ENCODE measurements around the gene BRAT1.
"Not testable (repeated sequence)": the region's sequence is repeated elsewhere in the genome, so short reads cannot be mapped to it uniquely, and the experiment has no call there.

BRAT1 gene

GRCh38 chr7:2568521-2569223, 13.3 kb upstream of the BRAT1 start:
- Histone ChIP-seq H3K36me3 (peaks cover 16% of the 10 kb centered on the region), H3K9me3 (no peaks in the 10 kb centered on the region), H3K4me3 (ENCODE audit: low read depth in 1 of 2, low read length in 1 of 2) (no peak overlapping the region), H3K27me3 (no peaks in the 10 kb centered on the region), H3K27ac (no peak overlapping the region), H3K4me1 (ENCODE audit: control insufficient read depth in 1 of 2, insufficient read depth in 1 of 2, low read depth in 1 of 2, low read length in 1 of 2) (peaks cover 12 to 15% of the 10 kb centered on the region in 2 experiments)
- TF ChIP-seq, protein P1, sequence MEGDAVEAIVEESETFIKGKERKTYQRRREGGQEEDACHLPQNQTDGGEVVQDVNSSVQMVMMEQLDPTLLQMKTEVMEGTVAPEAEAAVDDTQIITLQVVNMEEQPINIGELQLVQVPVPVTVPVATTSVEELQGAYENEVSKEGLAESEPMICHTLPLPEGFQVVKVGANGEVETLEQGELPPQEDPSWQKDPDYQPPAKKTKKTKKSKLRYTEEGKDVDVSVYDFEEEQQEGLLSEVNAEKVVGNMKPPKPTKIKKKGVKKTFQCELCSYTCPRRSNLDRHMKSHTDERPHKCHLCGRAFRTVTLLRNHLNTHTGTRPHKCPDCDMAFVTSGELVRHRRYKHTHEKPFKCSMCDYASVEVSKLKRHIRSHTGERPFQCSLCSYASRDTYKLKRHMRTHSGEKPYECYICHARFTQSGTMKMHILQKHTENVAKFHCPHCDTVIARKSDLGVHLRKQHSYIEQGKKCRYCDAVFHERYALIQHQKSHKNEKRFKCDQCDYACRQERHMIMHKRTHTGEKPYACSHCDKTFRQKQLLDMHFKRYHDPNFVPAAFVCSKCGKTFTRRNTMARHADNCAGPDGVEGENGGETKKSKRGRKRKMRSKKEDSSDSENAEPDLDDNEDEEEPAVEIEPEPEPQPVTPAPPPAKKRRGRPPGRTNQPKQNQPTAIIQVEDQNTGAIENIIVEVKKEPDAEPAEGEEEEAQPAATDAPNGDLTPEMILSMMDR (IDR thresholded peaks at IDR 0.05) = no peak

DNA sequence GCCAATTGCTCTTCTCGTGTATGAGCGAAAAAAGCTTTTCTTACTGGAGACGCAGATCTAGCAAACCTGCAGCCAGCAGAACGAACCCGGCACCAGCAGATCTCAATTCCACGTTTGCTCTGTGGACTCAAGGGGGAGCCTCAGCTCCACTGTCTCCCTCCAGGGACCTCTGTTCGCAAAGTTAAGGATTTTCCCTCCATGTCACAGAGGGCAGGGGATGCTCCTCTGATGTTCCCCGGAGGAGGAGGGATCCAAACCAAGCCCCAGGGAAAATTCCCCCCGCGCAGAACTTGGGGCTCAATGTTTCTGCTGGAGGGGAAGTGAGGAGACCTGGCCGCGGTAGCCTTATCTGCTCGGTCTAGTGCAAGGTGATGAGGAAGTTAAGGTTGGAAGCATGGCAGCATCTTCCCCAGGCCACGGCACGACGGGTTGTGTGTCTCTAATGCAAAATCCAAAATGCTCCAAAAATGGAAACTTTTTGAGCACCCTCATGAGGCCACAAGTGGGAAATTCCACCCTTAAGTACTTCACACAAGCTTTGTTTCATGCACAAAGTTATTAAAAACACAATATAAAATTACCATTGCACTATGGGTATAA, 12.5 kb upstream of the BRAT1 start:
- Histone ChIP-seq H3K27ac (peak overlapping the region; percentile 54), H3K27me3 (no peaks in the 10 kb centered on the region), H3K4me3 (ENCODE audit: low read depth in 1 of 2, low read length in 1 of 2) (peak overlapping the region; percentile 23 to 39), H3K36me3 (peaks cover 12% of the 10 kb centered on the region), H3K4me1 (ENCODE audit: control insufficient read depth in 1 of 2, insufficient read depth in 1 of 2, low read depth in 1 of 2, low read length in 1 of 2) (peaks cover 12 to 15% of the 10 kb centered on the region in 2 experiments), H3K9me3 (no peaks in the 10 kb centered on the region)
- TF ChIP-seq, protein P1 (IDR thresholded peaks at IDR 0.05) = no peak

GRCh38 chr7:2566890-2567678, 11.8 kb upstream of the BRAT1 start:
- no peaks in the 10 kb centered on the region for H3K9me3 ChIP-seq
- TF ChIP-seq, protein P1 (IDR thresholded peaks at IDR 0.05) = no peak

GRCh38 chr7:2566348-2566889, 11.1 kb upstream of the BRAT1 start:
- Histone ChIP-seq H3K36me3 (no peaks in the 10 kb centered on the region), H3K27me3 (no peaks in the 10 kb centered on the region), H3K27ac (no peak overlapping the region), H3K4me1 (ENCODE audit: control insufficient read depth in 1 of 2, insufficient read depth in 1 of 2, low read depth in 1 of 2, low read length in 1 of 2) (peaks cover 12 to 15% of the 10 kb centered on the region in 2 experiments), H3K4me3 (ENCODE audit: low read depth in 1 of 2, low read length in 1 of 2) (no peak overlapping the region), H3K9me3 (no peaks in the 10 kb centered on the region)
- TF ChIP-seq, protein P1 (IDR thresholded peaks at IDR 0.05) = no peak

More at GRCh38 chr7:2566890-2567678, 11.8 kb upstream of the BRAT1 start:
- H3K4me1 ChIP-seq (ENCODE audit: control insufficient read depth in 1 of 2, insufficient read depth in 1 of 2, low read depth in 1 of 2, low read length in 1 of 2) = peaks cover 12 to 15% of the 10 kb centered on the region in 2 experiments
- peak overlapping the region; percentile 54 for H3K27ac ChIP-seq
- no peaks in the 10 kb centered on the region for H3K27me3 ChIP-seq
- H3K36me3 ChIP-seq = peaks cover 5% of the 10 kb centered on the region
- H3K4me3 ChIP-seq (ENCODE audit: low read depth in 1 of 2, low read length in 1 of 2) = no peak overlapping the region

GRCh38 chr7:2564970-2565540, 9.7 kb upstream of the BRAT1 start:
- peaks cover 13 to 18% of the 10 kb centered on the region in 2 experiments for H3K4me1 ChIP-seq (ENCODE audit: control insufficient read depth in 1 of 2, insufficient read depth in 1 of 2, low read depth in 1 of 2, low read length in 1 of 2)
- H3K27ac ChIP-seq = no peak overlapping the region
- TF ChIP-seq, protein P1 (IDR thresholded peaks at IDR 0.05) = no peak
- no peaks in the 10 kb centered on the region for H3K9me3 ChIP-seq
- no peaks in the 10 kb centered on the region for H3K27me3 ChIP-seq
- H3K4me3 ChIP-seq (ENCODE audit: low read depth in 1 of 2, low read length in 1 of 2) = no peak overlapping the region
- no peaks in the 10 kb centered on the region for H3K36me3 ChIP-seq

GRCh38 chr7:2563955-2564354, 8.6 kb upstream of the BRAT1 start:
- not testable (repeated sequence) for H3K27me3 ChIP-seq; H3K36me3 ChIP-seq; H3K27ac ChIP-seq; H3K4me3 ChIP-seq (ENCODE audit: low read depth in 1 of 2, low read length in 1 of 2); H3K9me3 ChIP-seq
- peaks cover 20 to 26% of the 10 kb centered on the region in 2 experiments for H3K4me1 ChIP-seq (ENCODE audit: control insufficient read depth in 1 of 2, insufficient read depth in 1 of 2, low read depth in 1 of 2, low read length in 1 of 2)
